Loucy (cell line): ENCODE measurements around the gene GPHN.

ENCODE experiments used
- H2AFZ ChIP-seq: fragments of 200-600 bp; sonication (generic); 2 replicates; pipeline ENCODE4 v1.6.0; 2016; ENCODE audit warnings: antibody characterized with exemption, mild to moderate bottlenecking, low read length, moderate library complexity
- H3F3A ChIP-seq: fragments of 200-600 bp; 2 replicates; pipeline ENCODE4 v1.6.0; 2016; ENCODE audit warnings: antibody characterized with exemption, low read depth, mild to moderate bottlenecking
- H3K27me3 ChIP-seq: fragments of 200-600 bp; sonication (generic); 2 replicates; pipeline ENCODE4 v1.6.1; 2014; ENCODE audit warnings: low read length, mild to moderate bottlenecking; ENCODE audit not compliant: insufficient read depth, poor library complexity, severe bottlenecking
- H3K36me3 ChIP-seq: fragments of 200-600 bp; sonication (generic); 2 replicates; pipeline ENCODE4 v1.6.1; 2016; ENCODE audit warnings: low read length; ENCODE audit not compliant: insufficient read depth
- H3K4me1 ChIP-seq: fragments of 200-600 bp; sonication (generic); 2 replicates; pipeline ENCODE4 v1.5.1; 2014; ENCODE audit warnings: low read length, mild to moderate bottlenecking; ENCODE audit not compliant: insufficient read depth, poor library complexity, severe bottlenecking
- H3K4me2 ChIP-seq: fragments of 200-600 bp; sonication (generic); 2 replicates; pipeline ENCODE4 v1.6.0; 2014; ENCODE audit warnings: antibody characterized with exemption, low read length, low read depth, mild to moderate bottlenecking; ENCODE audit not compliant: poor library complexity, severe bottlenecking
- H3K4me3 ChIP-seq: fragments of 200-600 bp; sonication (generic); 2 replicates; pipeline ENCODE4 v1.5.1; 2014; ENCODE audit warnings: low read length, mild to moderate bottlenecking, mixed read lengths; ENCODE audit not compliant: poor library complexity, severe bottlenecking
- H3K79me2 ChIP-seq: fragments of 200-600 bp; sonication (generic); 2 replicates; pipeline ENCODE4 v1.6.1; 2014; ENCODE audit warnings: low read length; ENCODE audit not compliant: insufficient read depth
- H3K9ac ChIP-seq: fragments of 200-600 bp; sonication (generic); 2 replicates; pipeline ENCODE4 v1.6.0; 2014; ENCODE audit warnings: mild to moderate bottlenecking, low read depth, low read length, moderate library complexity; ENCODE audit not compliant: poor library complexity, severe bottlenecking
- H3K9me2 ChIP-seq: fragments of 200-600 bp; sonication (generic); replicated peaks from 2 replicates; pipeline ENCODE4 v1.6.1; 2016; ENCODE audit warnings: low read depth, low read length, mixed read lengths
- H3K9me3 ChIP-seq: fragments of 200-600 bp; sonication (generic); 2 replicates; pipeline ENCODE4 v1.6.1; 2014; ENCODE audit warnings: mild to moderate bottlenecking, antibody characterized with exemption, low read length, low read depth; ENCODE audit not compliant: insufficient read depth
- H4K20me1 ChIP-seq: fragments of 200-600 bp; sonication (generic); 2 replicates; pipeline ENCODE4 v1.6.0; 2014; ENCODE audit warnings: antibody characterized with exemption, low read length, mild to moderate bottlenecking; ENCODE audit not compliant: insufficient read depth, poor library complexity, severe bottlenecking
- EZH2phosphoT487 ChIP-seq: fragments of 200-600 bp; IDR thresholded peaks from 2 replicates; pipeline ENCODE4 v1.6.1; 2018; ENCODE audit warnings: antibody characterized with exemption, mild to moderate bottlenecking, moderate library complexity, borderline replicate concordance
- TF ChIP-seq, protein P1 (sequence below): fragments of 200-600 bp; sonication (generic); conservative IDR thresholded peaks from 2 replicates; pipeline ENCODE4 v1.5.1; 2014; ENCODE audit warnings: mild to moderate bottlenecking, antibody characterized with exemption, low read length

GPHN gene

DNA sequence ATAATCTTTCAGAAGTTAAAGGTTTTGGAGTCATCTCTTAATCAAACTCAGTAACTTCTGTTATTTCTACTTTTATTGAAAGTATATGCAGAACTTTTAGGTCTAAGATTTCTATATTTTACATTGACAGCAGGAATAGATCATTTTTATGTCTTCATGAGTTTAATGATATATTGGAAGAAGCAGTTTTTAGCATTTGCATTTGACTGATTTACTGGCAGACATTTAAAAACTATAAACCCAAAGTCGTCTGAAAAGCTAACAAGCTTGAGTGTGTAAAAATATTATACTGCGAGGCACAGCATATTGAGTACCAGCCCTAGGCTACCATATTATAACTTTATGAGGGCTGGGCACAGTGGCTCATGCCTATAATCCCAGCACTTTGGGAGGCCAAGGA lies 467.3 kb downstream of the GPHN start:
- Histone ChIP-seq H3K9ac (no peak overlapping the region), H3K4me2 (no peak overlapping the region), H3K36me3 (no peaks in the 10 kb centered on the region)

DNA sequence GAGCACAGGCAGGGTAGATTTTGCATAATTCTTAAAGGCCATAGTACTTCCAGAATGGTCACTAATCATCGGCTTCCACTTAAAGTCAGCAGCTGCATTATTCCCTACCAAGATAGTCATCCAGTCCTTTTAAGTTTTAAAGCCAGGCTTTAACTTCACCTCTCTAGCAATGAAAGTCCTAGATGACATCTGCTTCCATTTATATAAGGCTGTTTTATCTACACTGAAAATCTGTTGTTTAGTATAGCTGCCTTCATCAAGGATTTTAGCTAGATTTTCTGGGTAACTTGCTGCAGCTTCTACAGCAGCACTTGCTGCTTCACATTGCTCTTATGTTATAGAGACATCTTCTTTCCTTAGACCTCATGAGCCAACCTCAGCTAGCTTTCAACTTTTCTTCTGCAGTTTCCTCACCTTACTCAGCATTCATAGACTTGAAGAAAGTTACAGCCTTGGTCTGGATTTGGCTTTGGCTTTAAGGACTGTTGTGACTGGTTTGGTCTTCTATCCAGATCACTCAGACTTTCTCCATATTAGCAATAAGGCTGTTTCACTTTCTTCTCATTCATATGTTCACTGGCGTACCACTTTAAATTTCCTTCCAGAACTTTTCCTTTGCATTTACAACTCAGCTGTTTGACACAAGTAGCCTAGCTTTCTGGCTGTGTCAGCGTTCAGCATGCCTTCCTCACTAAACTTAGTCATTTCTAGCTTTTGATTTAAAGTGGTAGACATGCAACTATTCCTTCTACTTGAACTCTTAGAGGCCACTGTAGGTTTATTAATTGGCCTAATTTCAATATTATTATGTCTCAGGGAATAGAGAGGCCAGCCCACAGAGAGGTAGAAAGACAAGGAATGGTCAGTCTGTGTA lies 471.4 kb downstream of the GPHN start:
- Histone ChIP-seq H3K36me3 (no peaks in the 10 kb centered on the region), H3K79me2 (no peaks in the 10 kb centered on the region), H3K4me2 (no peak overlapping the region), H3F3A (no peaks in the 10 kb centered on the region), H3K4me3 (no peak overlapping the region), H3K9ac (no peak overlapping the region), H4K20me1 (no peaks in the 10 kb centered on the region), H2AFZ (no peak overlapping the region), H3K9me3 (no peaks in the 10 kb centered on the region), H3K27me3 (no peaks in the 10 kb centered on the region), H3K9me2 (no peaks in the 10 kb centered on the region), H3K4me1 (peaks cover 11% of the 10 kb centered on the region)
- TF ChIP-seq EZH2phosphoT487: no peak
- TF ChIP-seq, protein P1, sequence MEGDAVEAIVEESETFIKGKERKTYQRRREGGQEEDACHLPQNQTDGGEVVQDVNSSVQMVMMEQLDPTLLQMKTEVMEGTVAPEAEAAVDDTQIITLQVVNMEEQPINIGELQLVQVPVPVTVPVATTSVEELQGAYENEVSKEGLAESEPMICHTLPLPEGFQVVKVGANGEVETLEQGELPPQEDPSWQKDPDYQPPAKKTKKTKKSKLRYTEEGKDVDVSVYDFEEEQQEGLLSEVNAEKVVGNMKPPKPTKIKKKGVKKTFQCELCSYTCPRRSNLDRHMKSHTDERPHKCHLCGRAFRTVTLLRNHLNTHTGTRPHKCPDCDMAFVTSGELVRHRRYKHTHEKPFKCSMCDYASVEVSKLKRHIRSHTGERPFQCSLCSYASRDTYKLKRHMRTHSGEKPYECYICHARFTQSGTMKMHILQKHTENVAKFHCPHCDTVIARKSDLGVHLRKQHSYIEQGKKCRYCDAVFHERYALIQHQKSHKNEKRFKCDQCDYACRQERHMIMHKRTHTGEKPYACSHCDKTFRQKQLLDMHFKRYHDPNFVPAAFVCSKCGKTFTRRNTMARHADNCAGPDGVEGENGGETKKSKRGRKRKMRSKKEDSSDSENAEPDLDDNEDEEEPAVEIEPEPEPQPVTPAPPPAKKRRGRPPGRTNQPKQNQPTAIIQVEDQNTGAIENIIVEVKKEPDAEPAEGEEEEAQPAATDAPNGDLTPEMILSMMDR: no peak

More for the DNA sequence above, 467.3 kb downstream of the GPHN start:
- Histone ChIP-seq H3K4me1 (peaks cover 11% of the 10 kb centered on the region), H3F3A (no peaks in the 10 kb centered on the region), H2AFZ (no peak overlapping the region), H3K4me3 (no peak overlapping the region), H3K79me2 (no peaks in the 10 kb centered on the region), H4K20me1 (no peaks in the 10 kb centered on the region), H3K27me3 (no peaks in the 10 kb centered on the region), H3K9me2 (no peaks in the 10 kb centered on the region), H3K9me3 (no peaks in the 10 kb centered on the region)
- TF ChIP-seq, protein P1: no peak
- no peak for TF ChIP-seq EZH2phosphoT487

DNA sequence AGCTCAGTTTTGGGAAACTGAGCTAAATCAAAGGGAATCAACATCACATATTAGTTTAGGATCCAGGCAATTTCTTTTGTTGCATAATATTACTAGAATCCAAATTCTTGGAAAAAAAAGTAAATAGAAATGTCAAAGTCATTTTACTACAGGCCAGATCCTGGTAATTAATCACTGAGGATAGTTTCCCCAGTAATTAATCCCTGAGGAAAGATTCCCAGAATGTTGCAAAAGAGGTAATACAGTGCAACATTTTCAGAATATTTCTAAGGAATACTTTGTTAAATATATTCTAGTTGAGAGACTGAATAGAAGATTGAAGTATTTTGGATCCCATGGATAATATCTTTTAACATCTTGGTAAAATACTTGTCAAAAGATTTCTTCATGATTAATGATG lies 474.3 kb downstream of the GPHN start:
- no peaks in the 10 kb centered on the region for H3K9me3 ChIP-seq
- H3K79me2 ChIP-seq: no peaks in the 10 kb centered on the region
- no peaks in the 10 kb centered on the region for H3F3A ChIP-seq
- no peak overlapping the region for H3K4me3 ChIP-seq
- no peak overlapping the region for H2AFZ ChIP-seq
- no peaks in the 10 kb centered on the region for H3K27me3 ChIP-seq
- H3K9me2 ChIP-seq: no peaks in the 10 kb centered on the region
- no peaks in the 10 kb centered on the region for H4K20me1 ChIP-seq
- H3K36me3 ChIP-seq: no peaks in the 10 kb centered on the region
- peaks cover 11% of the 10 kb centered on the region for H3K4me1 ChIP-seq
- no peak overlapping the region for H3K9ac ChIP-seq
- no peak for TF ChIP-seq EZH2phosphoT487
- TF ChIP-seq, protein P1: no peak
- H3K4me2 ChIP-seq: no peak overlapping the region
